Lower leg skin (tissue), 4 donors: ENCODE results near the gene NCDN. TPM values are rescaled to one million over a fixed set of nuclear protein-coding genes. Genes with fewer than 3 reads are reported as not detected.

Experiments
- DNase-seq, 2 donors: peaks; one replicate each; pipeline ENCODE4 v3.0.0-alpha.2; 2019; ENCODE audit warnings: low spot score in 2 of 2
- H3K4me3 ChIP-seq: fragments of 200-600 bp; sonication (generic); 2 replicates; pipeline ENCODE4 v1.5.1; 2017; ENCODE audit warnings: mild to moderate bottlenecking, low read depth; ENCODE audit not compliant: poor library complexity, severe bottlenecking
- CTCF ChIP-seq, 3 donors: fragments of 450-650 bp; IDR thresholded peaks; one replicate each; pipeline ENCODE4 v1.5.1; 2016; ENCODE audit warnings: antibody characterized with exemption in 3 of 3, mild to moderate bottlenecking in 3 of 3, moderate library complexity in 2 of 3
- POLR2A ChIP-seq, 2 donors: fragments of 450-650 bp; IDR thresholded peaks; one replicate each; pipeline ENCODE4 v1.6.1; 2016 to 2017; ENCODE audit warnings: antibody characterized with exemption in 2 of 2, mild to moderate bottlenecking in 1 of 2, moderate library complexity in 1 of 2
- WGBS, 2 donors: methylation state at CpG; one replicate each; pipeline ENCODE4 v1.1.5; 2018; 5-methylcytosine and 5-hydroxymethylcytosine counted together
- intact Hi-C: fragments of 100-400 bp; cut with DNase I; formaldehyde crosslinking; loops from one replicate; pipeline ENCODE4 v1.15.0; 2023; ENCODE audit warnings: low total_unique reads
- total RNA-seq, 4 donors: library from RNA; depleted of rRNA; stranded (reverse); fragments of >200 nt; gene quantifications; one replicate each; pipeline ENCODE4 v1.1.0, GENCODE V29; 2016

The NCDN gene
- total RNA-seq, 4 donors from 2014 or later, result 13.7 to 18.4 (median 16.1) TPM

GRCh38 chr1:35544976-35545375 lies 12.6 kb upstream of the NCDN start:
- WGBS, 2 donors, result 71 to 84% methylated on average over 3 of the region's 3 CpGs
- no peak overlapping the region for H3K4me3 ChIP-seq
- DNase-seq, result no peak
- intact Hi-C loops, result no loop called here
- no peak for TF ChIP-seq CTCF (IDR thresholded peaks at IDR 0.05)
- TF ChIP-seq POLR2A (IDR thresholded peaks at IDR 0.05), result no peak

GRCh38 chr1:35546614-35547013 lies 11.0 kb upstream of the NCDN start:
- WGBS, 2 donors, result 97 to 100% methylated on average over 1 of the region's 1 CpG
- H3K4me3 ChIP-seq, result no peak overlapping the region
- intact Hi-C loops, result no loop called here
- no peak for DNase-seq
- no peak for TF ChIP-seq CTCF (IDR thresholded peaks at IDR 0.05)
- TF ChIP-seq POLR2A (IDR thresholded peaks at IDR 0.05), result no peak

GRCh38 chr1:35553851-35554250 lies 3.7 kb upstream of the NCDN start:
- H3K4me3 ChIP-seq, result no peak overlapping the region
- no peak for DNase-seq
- intact Hi-C loops, result loop anchor here (5.0 kb wide), 1 partner anchor 838 kb away; no protein-coding TSS in a partner anchor
- 50 to 60% methylated on average over 2 of the region's 2 CpGs for WGBS, 2 donors
- TF ChIP-seq CTCF (IDR thresholded peaks at IDR 0.05) (no peak), POLR2A (IDR thresholded peaks at IDR 0.05) (no peak)

GRCh38 chr1:35554266-35555211 lies 3.1 kb upstream of the NCDN start:
- intact Hi-C loops, result loop anchor here (5.0 kb wide), 1 partner anchor 838 kb away; no protein-coding TSS in a partner anchor
- no peak for TF ChIP-seq CTCF (IDR thresholded peaks at IDR 0.05)
- no peak for TF ChIP-seq POLR2A (IDR thresholded peaks at IDR 0.05)
- 32 to 42% methylated on average over 7 of the region's 7 CpGs for WGBS, 2 donors
- no peak for DNase-seq
- no peak overlapping the region for H3K4me3 ChIP-seq

GRCh38 chr1:35555212-35555584 lies 2.4 kb upstream of the NCDN start:
- WGBS, 2 donors, result 41 to 47% methylated on average over 4 of the region's 4 CpGs
- H3K4me3 ChIP-seq, result no peak overlapping the region
- no peak for DNase-seq
- no peak for TF ChIP-seq CTCF (IDR thresholded peaks at IDR 0.05)
- TF ChIP-seq POLR2A (IDR thresholded peaks at IDR 0.05), result no peak
- intact Hi-C loops, result no loop called here
